ENCODE measurements around the gene RNASEH2B. TPM values are rescaled to one million over a fixed set of nuclear protein-coding genes. Genes with fewer than 3 reads are reported as not detected.

The RNASEH2B gene, protein sequence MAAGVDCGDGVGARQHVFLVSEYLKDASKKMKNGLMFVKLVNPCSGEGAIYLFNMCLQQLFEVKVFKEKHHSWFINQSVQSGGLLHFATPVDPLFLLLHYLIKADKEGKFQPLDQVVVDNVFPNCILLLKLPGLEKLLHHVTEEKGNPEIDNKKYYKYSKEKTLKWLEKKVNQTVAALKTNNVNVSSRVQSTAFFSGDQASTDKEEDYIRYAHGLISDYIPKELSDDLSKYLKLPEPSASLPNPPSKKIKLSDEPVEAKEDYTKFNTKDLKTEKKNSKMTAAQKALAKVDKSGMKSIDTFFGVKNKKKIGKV
- total RNA-seq (151 and 161 TPM in 2 replicates), polyA plus RNA-seq (64.0 and 85.8 TPM in 2 replicates), polyA minus RNA-seq (74.0 and 81.0 TPM in 2 replicates)
- 231 TPM for total RNA-seq (2013)

DNA sequence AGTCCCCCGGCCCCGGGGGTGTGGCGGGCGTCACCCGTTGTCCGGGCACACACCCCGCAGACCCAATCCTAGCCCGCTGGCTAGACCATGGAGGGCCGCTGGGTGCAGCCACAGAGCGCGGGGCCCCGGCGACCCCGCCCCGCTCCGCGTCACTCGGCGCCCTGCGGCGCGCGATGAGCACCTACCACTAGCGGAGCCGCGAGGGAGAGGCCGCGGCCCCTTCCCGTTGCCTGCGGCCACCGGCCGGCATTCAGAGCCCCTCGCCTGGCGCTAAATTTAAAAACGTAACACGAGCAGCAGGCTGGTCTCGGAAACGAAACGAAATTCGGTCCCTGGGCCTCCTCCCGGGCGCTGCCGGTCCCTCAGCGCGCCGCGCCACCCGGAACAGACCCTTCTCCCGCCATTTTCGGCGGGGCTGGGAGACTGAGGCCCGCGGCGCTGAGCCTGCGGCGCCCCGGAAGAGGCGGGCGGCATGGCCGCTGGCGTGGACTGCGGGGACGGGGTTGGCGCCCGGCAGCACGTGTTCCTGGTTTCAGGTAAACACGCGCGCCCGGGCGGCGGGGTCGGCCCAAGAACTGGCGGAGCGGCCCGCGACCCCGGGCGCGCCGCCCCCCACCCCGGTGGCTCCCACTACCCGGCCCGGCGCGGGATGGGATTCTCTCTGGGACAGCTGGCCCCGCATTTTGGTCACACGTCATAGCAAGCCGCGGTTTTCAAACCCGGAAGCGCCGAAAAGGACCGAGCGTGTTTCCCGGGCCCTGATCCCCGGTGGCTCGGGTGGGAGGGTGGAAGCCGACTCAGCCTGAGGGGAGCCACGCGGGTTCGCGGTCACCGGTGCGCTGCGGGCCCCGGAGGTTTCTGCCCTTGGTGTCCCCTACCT is at the start of gene RNASEH2B:
RNASEH2B (plus strand) TSS at position 187 of the 880 bp plus-strand sequence; CDS start at position 473, 286 bp downstream.
- H3K27me3 Mint-ChIP-seq, result no peaks in the 10 kb centered on the region
- Histone ChIP-seq H3K79me2 (ENCODE audit: control insufficient read depth, insufficient read depth, low read length) (peaks cover 51% of the 10 kb centered on the region), H2AFZ (ENCODE audit: insufficient read depth, low read depth, low read length, poor library complexity, severe bottlenecking) (peak within 1 kb of the TSS; percentile 90), H3K36me3 (replicated peaks in 1 of 2; ENCODE audit: control extremely low read depth in 1 of 2, control insufficient read depth in 1 of 2, extremely low read depth in 1 of 2, insufficient read depth in 2 of 2, low read length in 1 of 2) (no peaks in the 10 kb centered on the region), H3K4me1 (ENCODE audit: control insufficient read depth in 2 of 2, insufficient read depth in 2 of 2, low read length in 2 of 2) (peaks cover 37 to 38% of the 10 kb centered on the region in 2 donors), H3K27me3 (replicated peaks in 1 of 4; ENCODE audit: control extremely low read depth in 1 of 4, control insufficient read depth in 3 of 4, insufficient read depth in 4 of 4, low read length in 3 of 4) (no peaks in the 10 kb centered on the region), H3K9me3 (ENCODE audit: control extremely low read depth in 1 of 3, control insufficient read depth in 2 of 3, insufficient read depth in 1 of 3, low read length in 2 of 3) (no peaks in the 10 kb centered on the region), H3K9ac (ENCODE audit: low read length) (peak within 1 kb of the TSS; percentile 94), H3K4me3 (ENCODE audit: control extremely low read depth in 1 of 5, extremely low read depth in 1 of 5, insufficient read depth in 1 of 5, low read depth in 2 of 5, low read length in 4 of 5) (peak within 1 kb of the TSS; percentile 71 to 94 (median 87)), H3K4me2 (replicated peaks; ENCODE audit: low read depth, low read length, poor library complexity, severe bottlenecking) (peak within 1 kb of the TSS; percentile 84), H3K27ac (ENCODE audit: low read length in 2 of 2) (peak within 1 kb of the TSS; percentile 95 to 98), H4K20me1 (ENCODE audit: control insufficient read depth, insufficient read depth, low read length, poor library complexity, severe bottlenecking) (no peaks in the 10 kb centered on the region)
- H3K4me1 Mint-ChIP-seq, result peaks cover 49% of the 10 kb centered on the region
- ATAC-seq (ENCODE audit: low read depth) (peak; percentile 74), DNase-seq (peak; percentile 86)
- intact Hi-C loops (cut with micrococcal nuclease), result loop anchor here (1.0 to 10.0 kb wide), 10 partner anchors 18 to 1415 kb away; partner anchors contain the start of genes KPNA3, PHF11 and SPRYD7
- TF ChIP-seq, protein P1, sequence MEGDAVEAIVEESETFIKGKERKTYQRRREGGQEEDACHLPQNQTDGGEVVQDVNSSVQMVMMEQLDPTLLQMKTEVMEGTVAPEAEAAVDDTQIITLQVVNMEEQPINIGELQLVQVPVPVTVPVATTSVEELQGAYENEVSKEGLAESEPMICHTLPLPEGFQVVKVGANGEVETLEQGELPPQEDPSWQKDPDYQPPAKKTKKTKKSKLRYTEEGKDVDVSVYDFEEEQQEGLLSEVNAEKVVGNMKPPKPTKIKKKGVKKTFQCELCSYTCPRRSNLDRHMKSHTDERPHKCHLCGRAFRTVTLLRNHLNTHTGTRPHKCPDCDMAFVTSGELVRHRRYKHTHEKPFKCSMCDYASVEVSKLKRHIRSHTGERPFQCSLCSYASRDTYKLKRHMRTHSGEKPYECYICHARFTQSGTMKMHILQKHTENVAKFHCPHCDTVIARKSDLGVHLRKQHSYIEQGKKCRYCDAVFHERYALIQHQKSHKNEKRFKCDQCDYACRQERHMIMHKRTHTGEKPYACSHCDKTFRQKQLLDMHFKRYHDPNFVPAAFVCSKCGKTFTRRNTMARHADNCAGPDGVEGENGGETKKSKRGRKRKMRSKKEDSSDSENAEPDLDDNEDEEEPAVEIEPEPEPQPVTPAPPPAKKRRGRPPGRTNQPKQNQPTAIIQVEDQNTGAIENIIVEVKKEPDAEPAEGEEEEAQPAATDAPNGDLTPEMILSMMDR (IDR thresholded peaks at IDR 0.05), result peak; percentile 13
- TF ChIP-seq EZH2 (IDR thresholded peaks at IDR 0.05; ENCODE audit: borderline replicate concordance, insufficient read depth, low read depth, low read length, poor library complexity, severe bottlenecking), result no peak
- ChIA-PET POLR2A (interaction anchor here (1.0 to 3.7 kb wide), 14 partner anchors 11 to 913 kb away, joined by 3 to 34 read pairs (median 4); partner anchors contain the start of gene TRIM13), CTCF (interaction anchor here (0.7 to 3.5 kb wide), 12 partner anchors 15 to 974 kb away, joined by 3 to 66 read pairs (median 6); partner anchors contain the start of genes SPRYD7 and TRIM13)
- H3K9me3 Mint-ChIP-seq (ENCODE audit: insufficient read depth), result no peaks in the 10 kb centered on the region
- peak within 1 kb of the TSS; percentile 95 for H3K4me3 Mint-ChIP-seq
- peak within 1 kb of the TSS; percentile 97 for H3K27ac Mint-ChIP-seq
- under 1% methylated on average over 107 of the region's 107 CpGs for WGBS (ENCODE audit: insufficient coverage)
